Activated CD8-positive, alpha-beta T cell treated with anti-CD3 and anti-CD28 coated beads, Interleukin-2, amount 10 ng/mL, durations not matched to agents 7 days and 5 days (primary cell): Measurements from ENCODE around the gene FOXR1. TPM values are rescaled to one million over a fixed set of nuclear protein-coding genes. Genes with fewer than 3 reads are reported as not detected.

ENCODE experiments used
- ATAC-seq: fragments of 150-1000 bp; cut with Tn5 transposase; one replicate; pipeline ENCODE4 v1.10.0; 2021; ENCODE audit warnings: moderate library complexity
- CTCF ChIA-PET: fragments of 350-600 bp; sonication (Branson Sonifier 250); formaldehyde crosslinking; loops from one replicate; lab custom pipeline; 2021; ENCODE audit warnings: antibody characterized with exemption; lab: Charles Lee
- POLR2A ChIA-PET: fragments of 350-600 bp; sonication (Branson Sonifier 250); formaldehyde crosslinking; loops from one replicate; lab custom pipeline; 2021; ENCODE audit warnings: antibody characterized with exemption; lab: Charles Lee
- DNase-seq: peaks from one replicate; pipeline ENCODE4 v3.0.0-alpha.2; 2020
- H3K27ac Mint-ChIP-seq: one replicate; pipeline ENCODE4 v1.8.0; 2021; ENCODE audit warnings: mild to moderate bottlenecking, mixed read lengths
- H3K27me3 Mint-ChIP-seq: one replicate; pipeline ENCODE4 v1.8.0; 2021; ENCODE audit warnings: low read depth, mixed read lengths
- H3K36me3 Mint-ChIP-seq: one replicate; pipeline ENCODE4 v1.8.0; 2021; ENCODE audit warnings: low read depth, mixed read lengths
- H3K4me1 Mint-ChIP-seq: one replicate; pipeline ENCODE4 v1.8.0; 2021; ENCODE audit warnings: low read depth, mixed read lengths
- H3K4me3 Mint-ChIP-seq: one replicate; pipeline ENCODE4 v1.8.0; 2021; ENCODE audit warnings: mild to moderate bottlenecking, mixed read lengths
- H3K9me3 Mint-ChIP-seq: one replicate; pipeline ENCODE4 v1.8.0; 2022; ENCODE audit warnings: mixed read lengths; ENCODE audit not compliant: insufficient read depth
- total RNA-seq, 2 experiments: library from RNA; stranded (reverse); gene quantifications; one replicate each; pipeline ENCODE4 v1.2.3, GENCODE V29; 2021

FOXR1 gene
- total RNA-seq, 2 experiments from 2014 or later, result not detected

- POLR2A ChIA-PET, result interaction anchor here (0.9 to 4.1 kb wide), 8 partner anchors 7 to 229 kb away, joined by 3 to 37 read pairs (median 18); partner anchors contain the start of genes CENATAC, DDX6, DPAGT1 and HYOU1
- Mint-ChIP-seq H3K4me3 (peak overlapping the region; percentile 99), H3K4me1 (peaks cover 58% of the 10 kb centered on the region), H3K36me3 (peaks cover 79% of the 10 kb centered on the region), H3K9me3 (no peaks in the 10 kb centered on the region), H3K27ac (peak overlapping the region; percentile 100), H3K27me3 (no peaks in the 10 kb centered on the region)
- CTCF ChIA-PET, result interaction anchor here (0.9 to 2.5 kb wide), 3 partner anchors 9 to 22 kb away, joined by 3 to 12 read pairs (median 9); partner anchors contain the start of genes CENATAC and SLC37A4
- no peak for ATAC-seq
- no peak for DNase-seq
Observed at GRCh38 chr11:119019996-119020395, 48.4 kb downstream of the FOXR1 start.

GRCh38 chr11:119021631-119022030, 50.1 kb downstream of the FOXR1 start:
- H3K4me1 Mint-ChIP-seq, result peaks cover 48% of the 10 kb centered on the region
- no peaks in the 10 kb centered on the region for H3K9me3 Mint-ChIP-seq
- ChIA-PET CTCF (interaction anchor here (2.0 kb wide), 1 partner anchor 10 kb away, joined by 7 read pairs; the partner anchor contains the start of gene SLC37A4), POLR2A (no interaction called here)
- ATAC-seq, result no peak
- no peak overlapping the region for H3K27ac Mint-ChIP-seq
- H3K36me3 Mint-ChIP-seq, result peaks cover 72% of the 10 kb centered on the region
- H3K27me3 Mint-ChIP-seq, result no peaks in the 10 kb centered on the region
- no peak overlapping the region for H3K4me3 Mint-ChIP-seq
- DNase-seq, result no peak

- peaks cover 57% of the 10 kb centered on the region for H3K36me3 Mint-ChIP-seq
- ChIA-PET POLR2A (no interaction called here), CTCF (no interaction called here)
- H3K4me1 Mint-ChIP-seq, result peaks cover 45% of the 10 kb centered on the region
- DNase-seq (no peak), ATAC-seq (no peak)
- H3K4me3 Mint-ChIP-seq, result no peak overlapping the region
- H3K27ac Mint-ChIP-seq, result peak overlapping the region; percentile 50
- no peaks in the 10 kb centered on the region for H3K9me3 Mint-ChIP-seq
- no peaks in the 10 kb centered on the region for H3K27me3 Mint-ChIP-seq
Observed at GRCh38 chr11:119023741-119024140, 52.2 kb downstream of the FOXR1 start.

GRCh38 chr11:119024430-119025098, 53.0 kb downstream of the FOXR1 start:
- DNase-seq, result no peak
- POLR2A ChIA-PET, result interaction anchor here (0.6 kb wide), 1 partner anchor 25 kb away, joined by 3 read pairs; no protein-coding TSS in a partner anchor
- no peak for ATAC-seq
- Mint-ChIP-seq H3K27ac (no peak overlapping the region), H3K4me3 (no peak overlapping the region), H3K27me3 (no peaks in the 10 kb centered on the region), H3K9me3 (no peaks in the 10 kb centered on the region), H3K4me1 (peaks cover 53% of the 10 kb centered on the region), H3K36me3 (peaks cover 59% of the 10 kb centered on the region)
- CTCF ChIA-PET, result no interaction called here

GRCh38 chr11:119025099-119025473, 53.5 kb downstream of the FOXR1 start:
- no peak for DNase-seq
- ATAC-seq, result no peak
- CTCF ChIA-PET, result no interaction called here
- peaks cover 54% of the 10 kb centered on the region for H3K36me3 Mint-ChIP-seq
- H3K4me3 Mint-ChIP-seq, result no peak overlapping the region
- no peak overlapping the region for H3K27ac Mint-ChIP-seq
- no peaks in the 10 kb centered on the region for H3K9me3 Mint-ChIP-seq
- POLR2A ChIA-PET, result interaction anchor here (0.6 to 1.0 kb wide), 2 partner anchors 26 to 69 kb away, joined by 3 read pairs; no protein-coding TSS in a partner anchor
- peaks cover 52% of the 10 kb centered on the region for H3K4me1 Mint-ChIP-seq
- no peaks in the 10 kb centered on the region for H3K27me3 Mint-ChIP-seq

GRCh38 chr11:119025541-119025940, 54.0 kb downstream of the FOXR1 start:
- CTCF ChIA-PET, result no interaction called here
- peaks cover 47% of the 10 kb centered on the region for H3K4me1 Mint-ChIP-seq
- no peak overlapping the region for H3K4me3 Mint-ChIP-seq
- POLR2A ChIA-PET, result interaction anchor here (1.0 kb wide), 1 partner anchor 69 kb away, joined by 3 read pairs; no protein-coding TSS in a partner anchor
- DNase-seq (no peak), ATAC-seq (no peak)
- H3K27me3 Mint-ChIP-seq, result no peaks in the 10 kb centered on the region
- no peaks in the 10 kb centered on the region for H3K9me3 Mint-ChIP-seq
- peak overlapping the region; percentile 53 for H3K27ac Mint-ChIP-seq
- peaks cover 53% of the 10 kb centered on the region for H3K36me3 Mint-ChIP-seq

- Mint-ChIP-seq H3K27me3 (no peaks in the 10 kb centered on the region), H3K36me3 (peaks cover 51% of the 10 kb centered on the region), H3K9me3 (no peaks in the 10 kb centered on the region), H3K27ac (no peak overlapping the region), H3K4me1 (peaks cover 43% of the 10 kb centered on the region), H3K4me3 (no peak overlapping the region)
- ATAC-seq (no peak), DNase-seq (no peak)
- ChIA-PET CTCF (no interaction called here), POLR2A (interaction anchor here (1.0 to 2.7 kb wide), 3 partner anchors 8 to 68 kb away, joined by 3 to 18 read pairs (median 4); partner anchors contain the start of genes RPS25 and TRAPPC4)
Observed at GRCh38 chr11:119025978-119026766, 54.6 kb downstream of the FOXR1 start.

GRCh38 chr11:119026970-119027369, 55.4 kb downstream of the FOXR1 start:
- ChIA-PET CTCF (no interaction called here), POLR2A (interaction anchor here (1.1 to 2.7 kb wide), 3 partner anchors 9 to 30 kb away, joined by 3 to 18 read pairs (median 4); partner anchors contain the start of genes RPS25 and TRAPPC4)
- H3K4me3 Mint-ChIP-seq, result no peak overlapping the region
- no peaks in the 10 kb centered on the region for H3K27me3 Mint-ChIP-seq
- H3K4me1 Mint-ChIP-seq, result peaks cover 40% of the 10 kb centered on the region
- no peak overlapping the region for H3K27ac Mint-ChIP-seq
- DNase-seq (no peak), ATAC-seq (no peak)
- peaks cover 43% of the 10 kb centered on the region for H3K36me3 Mint-ChIP-seq
- H3K9me3 Mint-ChIP-seq, result no peaks in the 10 kb centered on the region

- H3K27me3 Mint-ChIP-seq, result no peaks in the 10 kb centered on the region
- DNase-seq (no peak), ATAC-seq (no peak)
- no peak overlapping the region for H3K4me3 Mint-ChIP-seq
- CTCF ChIA-PET, result no interaction called here
- H3K4me1 Mint-ChIP-seq, result peaks cover 40% of the 10 kb centered on the region
- POLR2A ChIA-PET, result interaction anchor here (0.6 to 2.7 kb wide), 4 partner anchors 10 to 141 kb away, joined by 3 to 18 read pairs (median 4); partner anchors contain the start of genes RPS25 and TRAPPC4
- H3K9me3 Mint-ChIP-seq, result no peaks in the 10 kb centered on the region
- H3K27ac Mint-ChIP-seq, result no peak overlapping the region
- H3K36me3 Mint-ChIP-seq, result peaks cover 37% of the 10 kb centered on the region
Observed at GRCh38 chr11:119027561-119028345, 56.2 kb downstream of the FOXR1 start.

- Mint-ChIP-seq H3K27ac (peak overlapping the region; percentile 54), H3K4me3 (no peak overlapping the region), H3K36me3 (peaks cover 31% of the 10 kb centered on the region), H3K27me3 (no peaks in the 10 kb centered on the region), H3K4me1 (peaks cover 36% of the 10 kb centered on the region), H3K9me3 (no peaks in the 10 kb centered on the region)
- CTCF ChIA-PET, result interaction anchor here (0.7 kb wide), 1 partner anchor 9 kb away, joined by 3 read pairs; no protein-coding TSS in a partner anchor
- POLR2A ChIA-PET, result interaction anchor here (0.6 to 2.7 kb wide), 2 partner anchors 10 to 141 kb away, joined by 4 to 18 read pairs; partner anchors contain the start of genes RPS25 and TRAPPC4
- DNase-seq, result no peak
- ATAC-seq, result no peak
Observed at GRCh38 chr11:119028346-119029068, 56.9 kb downstream of the FOXR1 start.
